Osteocyte (in vitro differentiated cells): ENCODE results near the gene RASGRP2. TPM values are rescaled to one million over a fixed set of nuclear protein-coding genes. Genes with fewer than 3 reads are reported as not detected.
A peak's percentile ranks its signal among the peaks of the same experiment; 100 is the strongest.

Source experiments
- DNase-seq: peaks from one replicate; pipeline ENCODE4 v3.0.0; 2021; ENCODE audit warnings: mixed read lengths; ENCODE audit not compliant: unreplicated experiment; ENCODE audit errors: extremely low spot score
- H3K27ac Mint-ChIP-seq: one replicate; pipeline ENCODE4 v1.8.0; 2021; ENCODE audit warnings: mild to moderate bottlenecking, mixed read lengths; ENCODE audit not compliant: unreplicated experiment
- H3K27me3 Mint-ChIP-seq: one replicate; pipeline ENCODE4 v1.8.0; 2021; ENCODE audit warnings: mixed read lengths; ENCODE audit not compliant: unreplicated experiment
- H3K36me3 Mint-ChIP-seq: one replicate; pipeline ENCODE4 v1.8.0; 2021; ENCODE audit warnings: mixed read lengths; ENCODE audit not compliant: unreplicated experiment
- H3K4me1 Mint-ChIP-seq: one replicate; pipeline ENCODE4 v1.8.0; 2021; ENCODE audit warnings: mixed read lengths; ENCODE audit not compliant: unreplicated experiment
- H3K4me3 Mint-ChIP-seq: one replicate; pipeline ENCODE4 v1.8.0; 2021; ENCODE audit warnings: mild to moderate bottlenecking, moderate library complexity, mixed read lengths; ENCODE audit not compliant: unreplicated experiment
- H3K9me3 Mint-ChIP-seq: one replicate; pipeline ENCODE4 v1.8.0; 2021; ENCODE audit warnings: mixed read lengths; ENCODE audit not compliant: unreplicated experiment
- long read RNA-seq: library from polyadenylated mRNA; unstranded; transcript quantifications from one replicate; pipeline ENCODE4 v2.0.0, GENCODE V29; 2021
- total RNA-seq: library from RNA; stranded (reverse); gene quantifications from 2 replicates; pipeline ENCODE4 v1.2.1, GENCODE V29; 2021
- TF ChIP-seq, protein P1 (sequence below): fragments of 200-600 bp; sonication (generic); IDR thresholded peaks from 2 replicates; pipeline ENCODE4 v1.5.0; 2021; ENCODE audit warnings: antibody characterized with exemption, mild to moderate bottlenecking, moderate library complexity

Gene RASGRP2
- 10.3 and 11.2 TPM in 2 replicates for total RNA-seq
- long read RNA-seq, partial matches to known transcripts = 1 of 3 reads
- long read RNA-seq, other reads (novel, unspliced or antisense) = 0 of 3 reads

- Mint-ChIP-seq H3K4me3 (peak within 1 kb of the TSS; percentile 75), H3K9me3 (no peaks in the 10 kb centered on the region), H3K36me3 (no peaks in the 10 kb centered on the region), H3K27ac (peak within 1 kb of the TSS; percentile 74), H3K27me3 (no peaks in the 10 kb centered on the region), H3K4me1 (peaks cover 36% of the 10 kb centered on the region)
- DNase-seq = no peak
- TF ChIP-seq, protein P1, sequence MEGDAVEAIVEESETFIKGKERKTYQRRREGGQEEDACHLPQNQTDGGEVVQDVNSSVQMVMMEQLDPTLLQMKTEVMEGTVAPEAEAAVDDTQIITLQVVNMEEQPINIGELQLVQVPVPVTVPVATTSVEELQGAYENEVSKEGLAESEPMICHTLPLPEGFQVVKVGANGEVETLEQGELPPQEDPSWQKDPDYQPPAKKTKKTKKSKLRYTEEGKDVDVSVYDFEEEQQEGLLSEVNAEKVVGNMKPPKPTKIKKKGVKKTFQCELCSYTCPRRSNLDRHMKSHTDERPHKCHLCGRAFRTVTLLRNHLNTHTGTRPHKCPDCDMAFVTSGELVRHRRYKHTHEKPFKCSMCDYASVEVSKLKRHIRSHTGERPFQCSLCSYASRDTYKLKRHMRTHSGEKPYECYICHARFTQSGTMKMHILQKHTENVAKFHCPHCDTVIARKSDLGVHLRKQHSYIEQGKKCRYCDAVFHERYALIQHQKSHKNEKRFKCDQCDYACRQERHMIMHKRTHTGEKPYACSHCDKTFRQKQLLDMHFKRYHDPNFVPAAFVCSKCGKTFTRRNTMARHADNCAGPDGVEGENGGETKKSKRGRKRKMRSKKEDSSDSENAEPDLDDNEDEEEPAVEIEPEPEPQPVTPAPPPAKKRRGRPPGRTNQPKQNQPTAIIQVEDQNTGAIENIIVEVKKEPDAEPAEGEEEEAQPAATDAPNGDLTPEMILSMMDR = peak; percentile 65
Observed at GRCh38 chr11:64743591-64744543, at the start of gene RASGRP2. Gene RASGRP2, minus strand, starts transcription at chr11:64744142. Its CDS starts 1,276 bp downstream, at chr11:64742866.

- no peak overlapping the region for H3K4me3 Mint-ChIP-seq
- TF ChIP-seq, protein P1 = no peak
- H3K27ac Mint-ChIP-seq = no peak overlapping the region
- DNase-seq = no peak
- no peaks in the 10 kb centered on the region for H3K27me3 Mint-ChIP-seq
- no peaks in the 10 kb centered on the region for H3K9me3 Mint-ChIP-seq
- H3K36me3 Mint-ChIP-seq = peaks cover 3% of the 10 kb centered on the region
- H3K4me1 Mint-ChIP-seq = no peaks in the 10 kb centered on the region
Observed at GRCh38 chr11:64792482-64792881, 48.5 kb upstream of the RASGRP2 start.

DNA sequence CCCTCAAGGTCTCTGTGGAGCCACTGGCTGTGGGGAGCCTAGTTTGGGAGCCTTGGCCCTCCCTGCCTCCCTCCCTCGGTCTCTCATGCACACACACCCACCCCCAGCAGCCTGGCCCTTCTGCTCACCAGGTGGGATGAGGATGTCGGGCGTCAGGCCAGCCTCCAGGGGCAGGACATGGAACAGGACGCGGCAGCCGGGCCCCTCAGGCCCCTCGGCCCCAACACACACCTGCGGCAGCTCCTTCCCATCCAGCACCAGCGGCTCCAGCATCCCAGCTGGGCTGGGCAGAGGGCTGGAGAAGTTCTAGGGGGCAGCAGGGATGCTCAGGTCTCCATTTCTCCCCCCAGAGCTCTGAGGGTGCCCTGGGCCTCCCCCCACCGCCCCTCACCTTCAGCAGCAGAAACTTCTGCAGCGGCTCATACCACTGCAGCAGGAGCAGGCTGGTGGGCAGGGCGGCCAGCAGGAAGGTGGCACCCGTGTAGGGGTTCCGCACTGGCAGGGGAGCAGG is 47.9 kb upstream of the RASGRP2 start:
- Mint-ChIP-seq H3K27ac (no peak overlapping the region), H3K36me3 (peaks cover 3% of the 10 kb centered on the region), H3K9me3 (no peaks in the 10 kb centered on the region), H3K4me1 (no peaks in the 10 kb centered on the region), H3K27me3 (no peaks in the 10 kb centered on the region), H3K4me3 (no peak overlapping the region)
- DNase-seq = no peak
- TF ChIP-seq, protein P1 = no peak

DNA sequence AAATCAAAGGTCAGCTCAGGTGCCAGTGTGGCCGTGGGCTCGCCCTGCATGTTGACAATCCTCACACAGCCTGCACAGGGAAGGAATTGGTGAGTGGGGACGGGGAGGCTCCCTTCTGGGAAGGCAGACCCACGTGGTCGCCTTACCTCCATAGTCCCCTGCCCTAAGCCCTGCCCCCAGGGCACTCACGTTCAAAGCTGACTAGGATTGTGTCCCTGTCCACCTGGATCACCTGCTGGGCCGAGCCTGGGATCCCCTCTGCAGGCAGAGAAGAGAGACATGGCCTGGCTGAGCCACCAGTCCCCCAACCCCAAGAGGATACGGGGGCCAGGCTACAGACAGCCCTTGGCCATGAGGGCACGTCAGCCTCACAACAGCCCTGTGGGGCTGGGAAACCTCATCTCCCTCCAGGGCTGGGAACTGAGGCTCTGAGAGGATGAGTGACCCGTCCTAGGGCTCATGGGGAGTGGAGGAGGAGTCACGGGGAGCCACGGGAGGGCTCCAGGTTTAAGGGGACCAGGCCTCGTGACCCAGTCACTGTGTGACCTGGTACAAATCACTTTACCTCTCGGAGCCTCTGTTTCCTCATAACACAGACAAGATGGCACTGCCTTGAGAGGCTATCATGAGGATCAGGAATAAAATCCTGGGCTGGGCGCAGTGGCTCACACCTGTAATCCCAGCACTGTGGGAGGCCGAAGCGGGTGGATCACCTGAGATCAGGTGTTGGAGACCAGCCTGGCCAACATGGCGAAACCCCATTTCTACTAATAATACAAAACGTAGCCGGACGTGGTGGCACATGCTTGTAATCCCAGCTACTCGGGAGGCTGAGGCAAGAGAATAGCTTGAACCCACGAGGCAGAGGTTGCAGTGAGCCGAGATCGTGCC is 46.5 kb upstream of the RASGRP2 start:
- TF ChIP-seq, protein P1 = no peak
- no peaks in the 10 kb centered on the region for H3K9me3 Mint-ChIP-seq
- no peak overlapping the region for H3K4me3 Mint-ChIP-seq
- no peak for DNase-seq
- no peaks in the 10 kb centered on the region for H3K4me1 Mint-ChIP-seq
- H3K36me3 Mint-ChIP-seq = peaks cover 3% of the 10 kb centered on the region
- no peak overlapping the region for H3K27ac Mint-ChIP-seq
- no peaks in the 10 kb centered on the region for H3K27me3 Mint-ChIP-seq
